GM19324 (cell line): ENCODE results near the gene GRIN2C.
"Not testable (repeated sequence)": the region's sequence is repeated elsewhere in the genome, so short reads cannot be mapped to it uniquely, and the experiment has no call there.

Experiments
- ATAC-seq: cut with Tn5 transposase; IDR thresholded peaks from one replicate; pipeline ENCODE4 v1.9.1; 2021; ENCODE audit warnings: mild to moderate bottlenecking, moderate library complexity; ENCODE audit not compliant: unreplicated experiment, low FRiP score

Gene GRIN2C

GRCh38 chr17:74859459-74860228, at the start of gene GRIN2C:
Gene GRIN2C, minus strand, starts transcription at chr17:74859885. Its CDS starts 4,793 bp downstream, at chr17:74855092.
- no peak for ATAC-seq

GRCh38 chr17:74909097-74909496, 49.4 kb upstream of the GRIN2C start:
- not testable (repeated sequence) for ATAC-seq

- no peak for ATAC-seq
Observed at GRCh38 chr17:74907012-74907411, 47.3 kb upstream of the GRIN2C start.

GRCh38 chr17:74906214-74906793, 46.6 kb upstream of the GRIN2C start:
- ATAC-seq, result not testable (repeated sequence)

GRCh38 chr17:74904687-74905409, 45.2 kb upstream of the GRIN2C start:
- no peak for ATAC-seq

- no peak for ATAC-seq
Observed at GRCh38 chr17:74903671-74904070, 44.0 kb upstream of the GRIN2C start.

GRCh38 chr17:74903034-74903433, 43.3 kb upstream of the GRIN2C start:
- ATAC-seq, result no peak

GRCh38 chr17:74901353-74902135, 41.9 kb upstream of the GRIN2C start:
- no peak for ATAC-seq

- no peak for ATAC-seq
Observed at GRCh38 chr17:74900208-74900607, 40.5 kb upstream of the GRIN2C start.

GRCh38 chr17:74898376-74898946, 38.8 kb upstream of the GRIN2C start:
- no peak for ATAC-seq

GRCh38 chr17:74893936-74894671, 34.4 kb upstream of the GRIN2C start:
- ATAC-seq, result no peak

GRCh38 chr17:74892974-74893911, 33.6 kb upstream of the GRIN2C start, which contains the start of gene FADS6:
Gene FADS6, minus strand, starts transcription at chr17:74893633. Its CDS starts 38 bp downstream, at chr17:74893595.
- ATAC-seq, result no peak

- no peak for ATAC-seq
Observed at GRCh38 chr17:74892013-74892841, 32.5 kb upstream of the GRIN2C start.

- ATAC-seq, result no peak
Observed at GRCh38 chr17:74890554-74890953, 30.9 kb upstream of the GRIN2C start.

GRCh38 chr17:74888469-74888868, 28.8 kb upstream of the GRIN2C start:
- ATAC-seq, result no peak

GRCh38 chr17:74883241-74883745, 23.6 kb upstream of the GRIN2C start:
- no peak for ATAC-seq

- ATAC-seq, result no peak
Observed at GRCh38 chr17:74882517-74883240, 23.0 kb upstream of the GRIN2C start.
